Liver (tissue), 2 donors: ENCODE results near the gene SOSTDC1.

ENCODE experiments used
- TF ChIP-seq, protein P1 (sequence below): fragments of 150-350 bp; IDR thresholded peaks from 2 replicates; pipeline ENCODE4 v1.5.1; 2017; ENCODE audit warnings: improper control_type of control experiment, low read depth, low read length; ENCODE audit not compliant: missing input control
- TF ChIP-seq, protein P2 (sequence below): IDR thresholded peaks from 2 replicates; pipeline ENCODE4 v1.6.1; 2016; ENCODE audit warnings: antibody characterized with exemption, mild to moderate bottlenecking
- TF ChIP-seq, protein P3 (sequence below): IDR thresholded peaks from 2 replicates; pipeline ENCODE4 v1.6.1; 2016; ENCODE audit warnings: antibody characterized with exemption
- donor health status: healthy.

DNA sequence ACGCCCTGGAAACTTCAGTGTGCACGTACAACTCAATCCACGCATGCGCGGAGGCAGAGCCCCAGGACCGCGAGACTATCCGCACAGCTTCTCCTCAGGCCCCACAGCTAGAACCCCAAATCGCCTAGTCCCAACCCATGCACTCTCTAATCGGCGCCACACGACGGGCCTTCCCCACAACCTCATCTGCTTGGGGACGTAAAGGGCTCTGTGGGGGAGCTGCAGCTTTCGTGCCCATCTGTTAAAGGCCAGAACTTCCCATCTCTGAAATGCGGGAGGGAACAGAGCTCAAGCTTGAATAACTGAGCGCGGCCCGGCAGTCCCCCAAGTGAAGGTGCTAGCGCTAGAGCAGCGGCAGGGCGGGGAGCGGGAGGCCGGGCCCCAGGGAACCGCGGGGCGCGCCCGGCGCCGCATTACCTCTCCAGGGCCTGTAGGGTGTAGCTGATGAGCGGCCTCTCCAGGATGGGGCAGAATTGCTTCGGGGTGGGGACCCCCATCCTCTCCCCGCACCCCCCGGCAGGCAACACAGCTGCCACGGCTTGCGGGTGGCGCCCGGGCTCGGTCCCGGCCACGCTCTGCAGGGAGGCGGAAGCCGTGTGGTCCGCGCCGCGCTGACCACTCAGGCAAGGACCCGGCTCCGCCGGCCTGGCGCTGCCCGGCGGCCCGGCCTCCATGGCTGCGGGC lies 44.7 kb downstream of the SOSTDC1 start:
- TF ChIP-seq, protein P1, sequence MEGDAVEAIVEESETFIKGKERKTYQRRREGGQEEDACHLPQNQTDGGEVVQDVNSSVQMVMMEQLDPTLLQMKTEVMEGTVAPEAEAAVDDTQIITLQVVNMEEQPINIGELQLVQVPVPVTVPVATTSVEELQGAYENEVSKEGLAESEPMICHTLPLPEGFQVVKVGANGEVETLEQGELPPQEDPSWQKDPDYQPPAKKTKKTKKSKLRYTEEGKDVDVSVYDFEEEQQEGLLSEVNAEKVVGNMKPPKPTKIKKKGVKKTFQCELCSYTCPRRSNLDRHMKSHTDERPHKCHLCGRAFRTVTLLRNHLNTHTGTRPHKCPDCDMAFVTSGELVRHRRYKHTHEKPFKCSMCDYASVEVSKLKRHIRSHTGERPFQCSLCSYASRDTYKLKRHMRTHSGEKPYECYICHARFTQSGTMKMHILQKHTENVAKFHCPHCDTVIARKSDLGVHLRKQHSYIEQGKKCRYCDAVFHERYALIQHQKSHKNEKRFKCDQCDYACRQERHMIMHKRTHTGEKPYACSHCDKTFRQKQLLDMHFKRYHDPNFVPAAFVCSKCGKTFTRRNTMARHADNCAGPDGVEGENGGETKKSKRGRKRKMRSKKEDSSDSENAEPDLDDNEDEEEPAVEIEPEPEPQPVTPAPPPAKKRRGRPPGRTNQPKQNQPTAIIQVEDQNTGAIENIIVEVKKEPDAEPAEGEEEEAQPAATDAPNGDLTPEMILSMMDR: peak; percentile 26
- TF ChIP-seq, protein P2, sequence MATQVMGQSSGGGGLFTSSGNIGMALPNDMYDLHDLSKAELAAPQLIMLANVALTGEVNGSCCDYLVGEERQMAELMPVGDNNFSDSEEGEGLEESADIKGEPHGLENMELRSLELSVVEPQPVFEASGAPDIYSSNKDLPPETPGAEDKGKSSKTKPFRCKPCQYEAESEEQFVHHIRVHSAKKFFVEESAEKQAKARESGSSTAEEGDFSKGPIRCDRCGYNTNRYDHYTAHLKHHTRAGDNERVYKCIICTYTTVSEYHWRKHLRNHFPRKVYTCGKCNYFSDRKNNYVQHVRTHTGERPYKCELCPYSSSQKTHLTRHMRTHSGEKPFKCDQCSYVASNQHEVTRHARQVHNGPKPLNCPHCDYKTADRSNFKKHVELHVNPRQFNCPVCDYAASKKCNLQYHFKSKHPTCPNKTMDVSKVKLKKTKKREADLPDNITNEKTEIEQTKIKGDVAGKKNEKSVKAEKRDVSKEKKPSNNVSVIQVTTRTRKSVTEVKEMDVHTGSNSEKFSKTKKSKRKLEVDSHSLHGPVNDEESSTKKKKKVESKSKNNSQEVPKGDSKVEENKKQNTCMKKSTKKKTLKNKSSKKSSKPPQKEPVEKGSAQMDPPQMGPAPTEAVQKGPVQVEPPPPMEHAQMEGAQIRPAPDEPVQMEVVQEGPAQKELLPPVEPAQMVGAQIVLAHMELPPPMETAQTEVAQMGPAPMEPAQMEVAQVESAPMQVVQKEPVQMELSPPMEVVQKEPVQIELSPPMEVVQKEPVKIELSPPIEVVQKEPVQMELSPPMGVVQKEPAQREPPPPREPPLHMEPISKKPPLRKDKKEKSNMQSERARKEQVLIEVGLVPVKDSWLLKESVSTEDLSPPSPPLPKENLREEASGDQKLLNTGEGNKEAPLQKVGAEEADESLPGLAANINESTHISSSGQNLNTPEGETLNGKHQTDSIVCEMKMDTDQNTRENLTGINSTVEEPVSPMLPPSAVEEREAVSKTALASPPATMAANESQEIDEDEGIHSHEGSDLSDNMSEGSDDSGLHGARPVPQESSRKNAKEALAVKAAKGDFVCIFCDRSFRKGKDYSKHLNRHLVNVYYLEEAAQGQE: peak; percentile 79
- TF ChIP-seq, protein P3, sequence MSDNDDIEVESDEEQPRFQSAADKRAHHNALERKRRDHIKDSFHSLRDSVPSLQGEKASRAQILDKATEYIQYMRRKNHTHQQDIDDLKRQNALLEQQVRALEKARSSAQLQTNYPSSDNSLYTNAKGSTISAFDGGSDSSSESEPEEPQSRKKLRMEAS: peak; percentile 1
